Peyer's patch (tissue), 4 donors: Measurements from ENCODE around the gene KDM6A.

Source experiments
- POLR2A ChIP-seq, 2 donors: fragments of 450-650 bp; IDR thresholded peaks; one replicate each; pipeline ENCODE4 v1.5.1; 2017; ENCODE audit warnings: antibody characterized with exemption in 2 of 2, mild to moderate bottlenecking in 2 of 2, moderate library complexity in 2 of 2
- TF ChIP-seq, protein P1 (sequence below), 6 experiments: fragments of 450-650 bp in 4 of 6; fragments of 200-600 bp in 2 of 6; sonication (generic) in 1 of 6; IDR thresholded peaks; one replicate each; pipeline ENCODE4 v1.5.1; 2017 to 2019; ENCODE audit warnings: antibody characterized with exemption in 6 of 6, mild to moderate bottlenecking in 3 of 6, moderate library complexity in 1 of 6

DNA sequence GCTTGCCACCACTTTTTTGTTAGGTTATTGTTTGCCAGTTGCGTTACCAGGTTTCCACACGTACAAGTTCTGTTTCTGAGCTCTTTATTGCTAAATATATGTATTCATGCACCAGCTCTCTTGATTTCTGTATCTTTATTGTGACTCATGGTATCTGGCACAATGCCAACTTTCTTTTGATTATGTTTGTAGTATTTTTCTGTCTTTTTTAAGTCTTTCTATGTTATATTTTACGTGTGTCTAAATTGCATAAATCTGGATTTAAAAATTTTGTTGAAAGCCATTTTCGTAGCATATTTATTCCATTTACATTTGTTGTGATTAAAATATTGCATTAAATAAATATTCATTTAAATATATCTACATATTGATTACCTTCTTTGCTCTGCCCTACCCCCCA lies 73.8 kb downstream of the KDM6A start:
- TF ChIP-seq, protein P1, sequence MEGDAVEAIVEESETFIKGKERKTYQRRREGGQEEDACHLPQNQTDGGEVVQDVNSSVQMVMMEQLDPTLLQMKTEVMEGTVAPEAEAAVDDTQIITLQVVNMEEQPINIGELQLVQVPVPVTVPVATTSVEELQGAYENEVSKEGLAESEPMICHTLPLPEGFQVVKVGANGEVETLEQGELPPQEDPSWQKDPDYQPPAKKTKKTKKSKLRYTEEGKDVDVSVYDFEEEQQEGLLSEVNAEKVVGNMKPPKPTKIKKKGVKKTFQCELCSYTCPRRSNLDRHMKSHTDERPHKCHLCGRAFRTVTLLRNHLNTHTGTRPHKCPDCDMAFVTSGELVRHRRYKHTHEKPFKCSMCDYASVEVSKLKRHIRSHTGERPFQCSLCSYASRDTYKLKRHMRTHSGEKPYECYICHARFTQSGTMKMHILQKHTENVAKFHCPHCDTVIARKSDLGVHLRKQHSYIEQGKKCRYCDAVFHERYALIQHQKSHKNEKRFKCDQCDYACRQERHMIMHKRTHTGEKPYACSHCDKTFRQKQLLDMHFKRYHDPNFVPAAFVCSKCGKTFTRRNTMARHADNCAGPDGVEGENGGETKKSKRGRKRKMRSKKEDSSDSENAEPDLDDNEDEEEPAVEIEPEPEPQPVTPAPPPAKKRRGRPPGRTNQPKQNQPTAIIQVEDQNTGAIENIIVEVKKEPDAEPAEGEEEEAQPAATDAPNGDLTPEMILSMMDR (IDR thresholded peaks at IDR 0.05): no peak
- TF ChIP-seq POLR2A (IDR thresholded peaks at IDR 0.05): no peak
